ENCODE data around the gene CIPC. TPM values are rescaled to one million over a fixed set of nuclear protein-coding genes. Genes with fewer than 3 reads are reported as not detected.

The CIPC gene
- total and polyA plus RNA-seq, 9 of the 15 experiments (the other 6 are each of a cell fraction or from before 2014, with no cell fraction given), result 5.0 to 16.9 (median 10.7) TPM

- Histone ChIP-seq H3K27ac (ENCODE audit: extremely low read depth, low read depth, low read length) (no peak overlapping the region), H3K4me2 (ENCODE audit: insufficient read depth, low read length) (no peak overlapping the region), H3K4me1 (replicated peaks in 1 of 2; ENCODE audit: control insufficient read depth in 2 of 2, insufficient read depth in 2 of 2, low read length in 2 of 2) (no peaks in the 10 kb centered on the region; a peak in 1 of 5 replicates), H3K4me3 (no peak overlapping the region), H3K9me3 (replicated peaks; ENCODE audit: control insufficient read depth, insufficient read depth, low read depth, low read length) (no peaks in the 10 kb centered on the region), H3K79me2 (ENCODE audit: control insufficient read depth, insufficient read depth, low read length) (peaks cover 4% of the 10 kb centered on the region; the same call in 2 of the 3 replicates), H2AFZ (ENCODE audit: low read depth, low read length) (no peak overlapping the region), H3K27me3 (ENCODE audit: control insufficient read depth in 2 of 2, insufficient read depth in 2 of 2, low read length in 2 of 2) (no peaks in the 10 kb centered on the region), H3K9ac (ENCODE audit: insufficient read depth in 1 of 2, low read depth in 2 of 2, low read length in 2 of 2) (no peak overlapping the region), H3K36me3 (ENCODE audit: control insufficient read depth, insufficient read depth, low read length) (peaks cover 54% of the 10 kb centered on the region; the same call in 1 of the 3 replicates), H4K20me1 (replicated peaks; ENCODE audit: control insufficient read depth, insufficient read depth, low read length) (no peaks in the 10 kb centered on the region), H3K9me1 (ENCODE audit: control insufficient read depth, insufficient read depth, low read length) (no peaks in the 10 kb centered on the region)
- BruUV-seq (replicated peaks), result no TSS peak
- TF ChIP-seq PHF21A (IDR thresholded peaks at IDR 0.05; ENCODE audit: borderline replicate concordance, low read depth), result no peak
- TF ChIP-seq MTA3 (IDR thresholded peaks at IDR 0.05; ENCODE audit: borderline replicate concordance), result no peak
- TF ChIP-seq MCM3 (IDR thresholded peaks at IDR 0.05), result no peak
- TF ChIP-seq ZBED1 (IDR thresholded peaks at IDR 0.05), result no peak
- no peak for TF ChIP-seq ZNF57 (CRISPR knock-in tag; IDR thresholded peaks at IDR 0.05)
- TF ChIP-seq ZNF224 (CRISPR knock-in tag; IDR thresholded peaks at IDR 0.05), result no peak
- no peak for TF ChIP-seq ETV6 (IDR thresholded peaks at IDR 0.05; ENCODE audit: borderline replicate concordance in 1 of 2, low read depth in 2 of 2, low read length in 1 of 2)
- TF ChIP-seq ETV6 (CRISPR knock-in tag; IDR thresholded peaks at IDR 0.05; ENCODE audit: borderline replicate concordance), result no peak
- FAIRE-seq, result no peak
- in situ Hi-C loops (cut with MboI) (no loop called here), intact Hi-C loops (cut with micrococcal nuclease) (no loop called here)
- ChIA-PET POLR2A (no interaction called here), CTCF (ENCODE audit: low intra/inter-chr PET ratio) (no interaction called here)
- no peak for DNase-seq (ENCODE audit: extremely low read depth in 1 of 4, low spot score in 3 of 4)
- no peak for ATAC-seq
- 93% methylated on average over 2 of the region's 3 CpGs for WGBS (ENCODE audit: insufficient coverage, low coverage, missing lambda C conversion rate)
These were observed 8.6 kb downstream of the CIPC start for GRCh38 chr14:77106666-77107065.

DNA sequence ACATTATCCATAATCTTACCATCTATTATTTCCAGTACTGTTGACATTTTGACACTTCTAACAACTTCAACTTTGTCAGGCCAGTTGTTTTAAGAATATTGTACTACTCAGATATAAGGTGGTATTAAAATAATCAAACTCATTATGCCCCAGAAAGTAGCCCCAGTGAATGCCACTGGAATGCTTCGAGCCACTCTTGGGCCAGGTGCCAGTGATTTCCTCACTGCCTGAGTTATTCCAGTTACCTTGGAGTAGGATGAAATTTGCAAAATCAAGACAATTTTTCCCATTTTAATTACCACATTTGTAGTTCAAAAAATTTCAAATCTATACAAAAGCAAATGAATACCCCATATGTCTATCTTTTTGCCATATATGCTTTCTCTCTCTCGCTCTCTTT, 9.2 kb downstream of the CIPC start:
- ChIA-PET POLR2A (no interaction called here), CTCF (ENCODE audit: low intra/inter-chr PET ratio) (no interaction called here)
- 100% methylated on average over 2 of the region's 2 CpGs for WGBS (ENCODE audit: insufficient coverage, low coverage, missing lambda C conversion rate)
- Histone ChIP-seq H3K4me2 (ENCODE audit: insufficient read depth, low read length) (no peak overlapping the region), H3K36me3 (ENCODE audit: control insufficient read depth, insufficient read depth, low read length) (peaks cover 59% of the 10 kb centered on the region; the same call in 1 of the 3 replicates), H2AFZ (ENCODE audit: low read depth, low read length) (no peak overlapping the region), H3K27ac (ENCODE audit: extremely low read depth, low read depth, low read length) (no peak overlapping the region), H3K9me3 (replicated peaks; ENCODE audit: control insufficient read depth, insufficient read depth, low read depth, low read length) (no peaks in the 10 kb centered on the region), H3K27me3 (ENCODE audit: control insufficient read depth in 2 of 2, insufficient read depth in 2 of 2, low read length in 2 of 2) (no peaks in the 10 kb centered on the region), H3K9me1 (ENCODE audit: control insufficient read depth, insufficient read depth, low read length) (no peaks in the 10 kb centered on the region), H3K9ac (ENCODE audit: insufficient read depth in 1 of 2, low read depth in 2 of 2, low read length in 2 of 2) (no peak overlapping the region), H3K79me2 (ENCODE audit: control insufficient read depth, insufficient read depth, low read length) (peaks cover 4% of the 10 kb centered on the region; the same call in 2 of the 3 replicates), H4K20me1 (replicated peaks; ENCODE audit: control insufficient read depth, insufficient read depth, low read length) (no peaks in the 10 kb centered on the region), H3K4me1 (replicated peaks in 1 of 2; ENCODE audit: control insufficient read depth in 2 of 2, insufficient read depth in 2 of 2, low read length in 2 of 2) (no peaks in the 10 kb centered on the region; a peak in 1 of 5 replicates), H3K4me3 (no peak overlapping the region)
- ATAC-seq (no peak), FAIRE-seq (no peak), DNase-seq (ENCODE audit: extremely low read depth in 1 of 4, low spot score in 3 of 4) (no peak)
- no TSS peak for BruUV-seq (replicated peaks)
- in situ Hi-C loops (cut with MboI), result no loop called here
- intact Hi-C loops (cut with micrococcal nuclease), result no loop called here
- TF ChIP-seq MEF2A (IDR thresholded peaks at IDR 0.05; ENCODE audit: control insufficient read depth, low read depth, low read length) (no peak), HMGXB4 (CRISPR knock-in tag; IDR thresholded peaks at IDR 0.05) (no peak), TGIF2 (CRISPR knock-in tag; IDR thresholded peaks at IDR 0.05) (no peak), NUFIP1 (IDR thresholded peaks at IDR 0.05; ENCODE audit: partially characterized antibody) (no peak), ZNF778 (CRISPR knock-in tag; IDR thresholded peaks at IDR 0.05) (no peak), FOSL1 (tag; conservative IDR thresholded peaks at IDR 0.05) (no peak), ZNF3 (CRISPR knock-in tag; IDR thresholded peaks at IDR 0.05) (no peak)
- TF ChIP-seq, protein P1, sequence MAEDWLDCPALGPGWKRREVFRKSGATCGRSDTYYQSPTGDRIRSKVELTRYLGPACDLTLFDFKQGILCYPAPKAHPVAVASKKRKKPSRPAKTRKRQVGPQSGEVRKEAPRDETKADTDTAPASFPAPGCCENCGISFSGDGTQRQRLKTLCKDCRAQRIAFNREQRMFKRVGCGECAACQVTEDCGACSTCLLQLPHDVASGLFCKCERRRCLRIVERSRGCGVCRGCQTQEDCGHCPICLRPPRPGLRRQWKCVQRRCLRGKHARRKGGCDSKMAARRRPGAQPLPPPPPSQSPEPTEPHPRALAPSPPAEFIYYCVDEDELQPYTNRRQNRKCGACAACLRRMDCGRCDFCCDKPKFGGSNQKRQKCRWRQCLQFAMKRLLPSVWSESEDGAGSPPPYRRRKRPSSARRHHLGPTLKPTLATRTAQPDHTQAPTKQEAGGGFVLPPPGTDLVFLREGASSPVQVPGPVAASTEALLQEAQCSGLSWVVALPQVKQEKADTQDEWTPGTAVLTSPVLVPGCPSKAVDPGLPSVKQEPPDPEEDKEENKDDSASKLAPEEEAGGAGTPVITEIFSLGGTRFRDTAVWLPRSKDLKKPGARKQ (CRISPR knock-in tag; IDR thresholded peaks at IDR 0.05), result no peak
